ENCODE measurements around the gene TMEM18.

Gene TMEM18

DNA sequence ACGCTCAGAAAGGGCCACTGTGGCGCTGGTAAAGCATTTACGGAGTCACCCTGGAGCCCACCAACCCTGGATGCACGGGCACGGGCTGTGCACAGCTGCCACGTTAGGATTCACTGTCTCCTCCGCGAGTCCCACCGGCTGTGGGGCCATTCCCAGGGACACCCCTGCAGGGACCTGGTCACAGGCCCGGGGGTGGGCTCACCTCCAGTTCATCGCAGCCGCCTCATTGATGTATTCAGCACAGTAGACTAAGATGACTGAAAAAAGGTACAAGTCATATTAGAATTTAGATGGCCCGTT, 4.7 kb downstream of the TMEM18 start:
- H3K4me3 ChIP-seq (ENCODE audit: low read depth, low read length) = no peak overlapping the region
- ChIA-PET POLR2A (no interaction called here), CTCF (interaction anchor here (1.4 to 1.5 kb wide), 2 partner anchors 37 to 878 kb away, joined by 3 to 4 read pairs; no protein-coding TSS in a partner anchor)
- no peak for DNase-seq (ENCODE audit: low read depth, low spot score)
- TF ChIP-seq, protein P1, sequence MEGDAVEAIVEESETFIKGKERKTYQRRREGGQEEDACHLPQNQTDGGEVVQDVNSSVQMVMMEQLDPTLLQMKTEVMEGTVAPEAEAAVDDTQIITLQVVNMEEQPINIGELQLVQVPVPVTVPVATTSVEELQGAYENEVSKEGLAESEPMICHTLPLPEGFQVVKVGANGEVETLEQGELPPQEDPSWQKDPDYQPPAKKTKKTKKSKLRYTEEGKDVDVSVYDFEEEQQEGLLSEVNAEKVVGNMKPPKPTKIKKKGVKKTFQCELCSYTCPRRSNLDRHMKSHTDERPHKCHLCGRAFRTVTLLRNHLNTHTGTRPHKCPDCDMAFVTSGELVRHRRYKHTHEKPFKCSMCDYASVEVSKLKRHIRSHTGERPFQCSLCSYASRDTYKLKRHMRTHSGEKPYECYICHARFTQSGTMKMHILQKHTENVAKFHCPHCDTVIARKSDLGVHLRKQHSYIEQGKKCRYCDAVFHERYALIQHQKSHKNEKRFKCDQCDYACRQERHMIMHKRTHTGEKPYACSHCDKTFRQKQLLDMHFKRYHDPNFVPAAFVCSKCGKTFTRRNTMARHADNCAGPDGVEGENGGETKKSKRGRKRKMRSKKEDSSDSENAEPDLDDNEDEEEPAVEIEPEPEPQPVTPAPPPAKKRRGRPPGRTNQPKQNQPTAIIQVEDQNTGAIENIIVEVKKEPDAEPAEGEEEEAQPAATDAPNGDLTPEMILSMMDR (IDR thresholded peaks at IDR 0.05; ENCODE audit: insufficient read depth, low read length, missing control alignments) = no peak

DNA sequence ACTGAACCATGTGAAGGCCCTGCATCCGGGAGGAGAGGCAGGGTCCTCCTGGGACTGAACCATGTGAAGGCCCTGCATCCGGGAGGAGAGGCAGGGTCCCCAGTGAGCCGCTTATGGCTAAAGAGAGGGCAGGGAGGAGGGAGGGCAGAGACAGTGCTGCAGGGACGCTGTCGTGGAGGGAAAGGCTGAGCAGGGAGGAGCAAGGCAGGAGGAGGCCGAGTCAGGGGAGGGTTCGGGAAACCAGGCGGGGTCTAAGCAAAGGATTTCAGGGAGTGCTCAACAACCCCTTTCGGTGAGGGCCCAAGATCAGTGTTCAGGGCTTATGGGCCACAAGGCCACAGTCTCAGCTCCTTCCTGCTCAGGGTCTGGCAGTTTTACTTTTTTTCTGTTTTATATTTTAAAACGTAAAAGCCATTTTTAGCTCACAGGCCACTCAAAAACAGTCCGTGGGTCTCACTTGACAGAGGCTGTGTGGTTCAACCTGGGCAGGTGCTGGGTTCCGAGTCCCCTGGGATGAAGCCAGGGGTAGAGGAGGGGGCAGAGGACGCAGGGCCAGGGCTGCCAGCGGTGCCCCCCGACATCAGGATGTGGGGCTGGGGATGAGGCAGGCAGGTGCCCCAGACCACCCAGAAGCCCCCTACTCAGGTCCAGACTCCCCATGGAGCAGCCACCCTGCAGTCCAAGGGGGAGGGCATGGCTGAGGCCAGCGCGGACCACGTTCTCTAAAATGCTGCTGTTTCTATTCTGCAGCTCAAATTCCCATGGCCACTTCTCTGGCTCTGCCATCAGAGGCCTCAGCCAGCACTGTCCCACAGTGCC, 5.2 kb downstream of the TMEM18 start:
- ChIA-PET CTCF (interaction anchor here (1.4 kb wide), 1 partner anchor 36 kb away, joined by 3 read pairs; no protein-coding TSS in a partner anchor), POLR2A (no interaction called here)
- TF ChIP-seq, protein P1 (IDR thresholded peaks at IDR 0.05; ENCODE audit: insufficient read depth, low read length, missing control alignments) = no peak
- no peak for DNase-seq (ENCODE audit: low read depth, low spot score)
- no peak overlapping the region for H3K4me3 ChIP-seq (ENCODE audit: low read depth, low read length)

DNA sequence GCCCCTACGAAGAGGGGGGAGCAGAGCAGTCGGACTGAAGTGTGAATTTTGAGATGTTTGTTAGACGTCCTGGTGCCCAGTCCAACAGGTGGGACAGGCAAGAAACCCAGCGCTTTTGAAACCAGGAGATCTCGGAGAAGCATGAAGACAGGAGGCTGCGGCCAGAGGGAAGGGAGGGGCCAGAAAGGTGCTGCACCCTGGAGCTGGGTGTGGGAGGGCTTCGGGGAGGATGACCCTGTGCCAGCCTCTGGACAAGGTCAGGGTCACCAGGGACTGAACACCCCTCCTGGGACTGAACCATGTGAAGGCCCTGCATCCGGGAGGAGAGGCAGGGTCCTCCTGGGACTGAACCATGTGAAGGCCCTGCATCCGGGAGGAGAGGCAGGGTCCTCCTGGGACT, 6.1 kb downstream of the TMEM18 start:
- CTCF ChIA-PET = no interaction called here
- H3K4me3 ChIP-seq (ENCODE audit: low read depth, low read length) = no peak overlapping the region
- TF ChIP-seq, protein P1 (IDR thresholded peaks at IDR 0.05; ENCODE audit: insufficient read depth, low read length, missing control alignments) = no peak
- POLR2A ChIA-PET = no interaction called here
- no peak for DNase-seq (ENCODE audit: low read depth, low spot score)

DNA sequence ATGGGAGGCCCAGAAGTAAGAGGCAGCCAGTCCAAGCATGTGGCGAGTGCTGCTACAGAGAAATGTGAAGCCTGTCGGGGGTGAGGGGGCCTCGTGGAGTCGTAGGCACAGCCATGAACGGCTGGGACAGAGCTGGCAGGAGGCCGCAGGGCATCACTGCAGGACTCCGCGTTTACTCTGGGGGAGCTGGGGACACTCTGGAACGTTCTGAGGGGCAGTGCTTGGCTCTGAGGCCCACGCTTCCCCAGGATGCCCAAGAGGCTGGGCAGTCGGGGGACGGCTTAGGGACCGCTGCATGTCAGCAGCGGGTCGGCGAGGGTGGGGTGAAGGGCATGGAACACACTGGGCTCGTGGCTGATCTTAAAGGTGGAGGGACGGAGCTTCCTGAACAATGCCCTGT, 6.6 kb downstream of the TMEM18 start:
- ChIA-PET POLR2A (no interaction called here), CTCF (no interaction called here)
- DNase-seq (ENCODE audit: low read depth, low spot score) = no peak
- H3K4me3 ChIP-seq (ENCODE audit: low read depth, low read length) = no peak overlapping the region
- TF ChIP-seq, protein P1 (IDR thresholded peaks at IDR 0.05; ENCODE audit: insufficient read depth, low read length, missing control alignments) = no peak

- TF ChIP-seq, protein P1 (IDR thresholded peaks at IDR 0.05; ENCODE audit: insufficient read depth, low read length, missing control alignments) = no peak
- ChIA-PET POLR2A (no interaction called here), CTCF (interaction anchor here (1.3 kb wide), 1 partner anchor 33 kb away, joined by 3 read pairs; no protein-coding TSS in a partner anchor)
- H3K4me3 ChIP-seq (ENCODE audit: low read depth, low read length) = no peak overlapping the region
- DNase-seq (ENCODE audit: low read depth, low spot score) = no peak
Observed at GRCh38 chr2:669323-669722, 7.9 kb downstream of the TMEM18 start.

DNA sequence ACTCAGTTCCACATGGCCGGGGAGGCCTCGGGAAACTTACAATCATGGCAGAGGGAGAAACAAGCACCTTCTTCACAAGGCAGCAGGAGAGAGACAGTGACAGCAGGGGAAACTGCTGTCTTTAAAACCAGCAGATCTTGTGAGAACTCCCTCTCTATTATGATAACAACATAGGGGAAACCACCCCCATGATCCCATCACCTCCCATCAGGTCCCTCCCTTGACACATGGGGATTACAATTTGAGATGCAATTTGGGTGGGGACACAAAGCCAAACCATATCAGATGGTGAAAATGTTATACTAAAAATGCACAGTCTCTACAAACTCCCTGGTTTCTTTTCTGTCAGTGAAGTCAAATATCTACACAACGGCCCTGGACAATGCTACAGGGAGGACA, 9.2 kb downstream of the TMEM18 start:
- TF ChIP-seq, protein P1 (IDR thresholded peaks at IDR 0.05; ENCODE audit: insufficient read depth, low read length, missing control alignments) = no peak
- ChIA-PET POLR2A (no interaction called here), CTCF (interaction anchor here (0.7 to 2.1 kb wide), 5 partner anchors 10 to 882 kb away, joined by 3 to 8 read pairs (median 6); no protein-coding TSS in a partner anchor)
- no peak for DNase-seq (ENCODE audit: low read depth, low spot score)
- no peak overlapping the region for H3K4me3 ChIP-seq (ENCODE audit: low read depth, low read length)

Data from AG04449 (cell line).